ENCODE data around the gene UGT1A4.

UGT1A4 gene

GRCh38 chr2:233814056-233814835 is 95.7 kb downstream of the UGT1A4 start:
- no peak for DNase-seq

- no peak for DNase-seq
Observed at GRCh38 chr2:233815861-233816260, 97.3 kb downstream of the UGT1A4 start.

- no peak for DNase-seq
Observed at GRCh38 chr2:233816334-233816733, 97.8 kb downstream of the UGT1A4 start.

- DNase-seq, result no peak
Observed at GRCh38 chr2:233816771-233817170, 98.2 kb downstream of the UGT1A4 start.

- DNase-seq, result no peak
Observed at GRCh38 chr2:233817361-233817911, 98.9 kb downstream of the UGT1A4 start.

- no peak for DNase-seq
Observed at GRCh38 chr2:233817995-233818638, 99.6 kb downstream of the UGT1A4 start.

GRCh38 chr2:233818639-233819621 is 100.4 kb downstream of the UGT1A4 start:
- no peak for DNase-seq

GRCh38 chr2:233819884-233820773 is 101.6 kb downstream of the UGT1A4 start:
- no peak for DNase-seq

- DNase-seq, result no peak
Observed at GRCh38 chr2:233820774-233821105, 102.2 kb downstream of the UGT1A4 start.

- DNase-seq, result no peak
Observed at GRCh38 chr2:233821196-233821595, 102.7 kb downstream of the UGT1A4 start.

- no peak for DNase-seq
Observed at GRCh38 chr2:233821709-233822100, 103.2 kb downstream of the UGT1A4 start.

GRCh38 chr2:233822101-233822771 is 103.7 kb downstream of the UGT1A4 start:
- DNase-seq, result no peak
